ENCODE measurements around the gene RGS3.

Gene RGS3

DNA sequence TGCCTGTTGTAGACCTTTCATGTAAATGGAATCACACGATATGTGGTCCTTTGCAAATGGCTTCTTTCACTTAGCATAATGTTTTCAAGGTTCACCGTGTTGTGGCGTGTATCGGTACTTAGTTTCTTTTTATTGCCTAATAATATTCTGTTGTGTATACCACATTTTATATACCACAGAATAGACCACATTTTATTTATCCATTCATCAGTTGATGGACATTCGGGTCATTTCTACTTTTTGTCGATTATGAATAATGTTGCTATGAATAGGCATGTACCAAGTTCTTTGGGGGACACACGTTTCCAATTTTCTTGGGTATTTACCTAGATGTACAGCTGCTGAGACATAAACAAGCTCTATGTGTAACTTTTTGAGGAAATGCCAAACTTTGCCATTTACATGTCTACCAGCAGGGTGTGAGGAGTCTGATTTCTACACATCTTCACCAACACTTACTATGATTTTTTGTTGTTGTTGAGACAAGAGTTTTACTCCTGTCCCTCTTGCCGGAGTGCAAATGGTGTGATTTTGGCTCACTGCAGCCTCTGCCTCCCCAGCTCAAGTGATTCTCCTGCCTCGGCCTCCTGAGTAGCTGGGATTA, 144.7 kb downstream of the RGS3 start:
- DNase-seq: no peak

DNA sequence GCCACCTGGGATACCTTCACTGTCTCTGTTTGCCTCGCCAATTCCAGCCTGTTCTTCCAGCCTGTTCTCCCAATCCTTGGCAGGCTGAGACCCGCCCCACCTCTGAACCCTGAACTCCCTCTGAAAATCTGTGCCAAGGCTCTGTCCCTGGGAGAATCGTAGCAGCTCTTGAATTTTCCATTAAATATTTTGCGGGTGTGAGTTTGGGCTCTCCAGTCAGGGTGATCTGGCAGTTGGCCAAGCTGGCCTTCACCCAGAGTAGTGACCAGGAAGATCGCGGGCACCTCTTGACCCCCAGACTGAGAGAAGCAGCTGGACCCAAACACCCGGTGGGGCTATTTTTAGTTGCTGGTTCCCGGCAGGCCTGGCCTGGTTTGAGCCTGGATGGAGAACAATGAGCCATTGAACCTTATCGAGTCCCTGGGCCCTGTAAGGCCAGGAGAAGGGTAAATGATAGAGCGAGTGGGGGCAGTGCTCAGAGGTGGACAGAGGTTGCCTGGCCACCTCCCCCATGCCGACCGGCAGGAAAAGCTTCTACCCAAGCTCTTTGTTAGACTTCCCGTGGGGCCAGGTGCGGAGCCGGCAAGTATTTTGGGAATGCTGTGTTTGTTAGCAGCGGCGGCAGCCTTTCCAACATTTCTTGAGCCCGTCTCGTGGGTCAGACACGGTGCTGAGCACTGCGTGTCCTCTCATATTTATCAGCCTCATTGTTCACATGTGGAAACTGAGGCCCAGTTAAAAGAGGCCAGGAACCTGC, 146.2 kb downstream of the RGS3 start:
- no peak for DNase-seq

DNA sequence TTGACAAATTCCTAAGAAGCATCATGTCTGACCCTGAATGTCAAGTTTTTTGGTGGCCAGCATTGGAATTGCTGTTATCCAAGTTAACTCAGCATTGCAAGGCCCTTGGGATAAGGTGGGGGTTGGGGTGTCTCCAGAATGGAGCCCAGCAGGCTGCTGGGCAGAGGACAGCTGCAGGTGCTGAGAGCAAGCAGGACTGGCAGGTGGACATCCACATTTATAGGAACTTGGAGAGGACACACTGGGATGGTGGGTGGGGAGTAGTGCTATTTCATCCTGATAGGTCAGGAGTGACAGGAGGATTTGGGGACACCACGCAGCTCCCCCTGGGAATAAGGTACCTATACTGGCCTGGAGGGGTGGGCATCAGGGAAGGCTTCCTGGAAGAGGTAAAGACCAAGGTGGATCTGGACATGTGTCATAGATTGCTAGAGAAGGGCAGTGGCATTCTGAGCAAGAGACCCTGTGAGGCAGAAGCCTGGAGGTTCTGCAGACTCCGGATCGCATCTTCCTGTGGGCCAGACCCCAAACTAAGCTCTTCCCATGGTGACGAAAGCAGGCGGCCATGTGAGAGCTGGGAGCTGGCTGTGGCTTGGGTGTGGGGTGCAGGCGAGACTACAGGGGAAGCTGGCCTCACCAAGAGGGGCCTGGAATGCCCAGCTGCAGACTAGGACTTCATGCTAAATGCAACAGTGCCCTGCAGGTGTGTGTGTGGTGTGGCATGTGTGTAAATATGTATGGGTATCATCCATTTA, 148.1 kb downstream of the RGS3 start:
- DNase-seq: no peak

DNA sequence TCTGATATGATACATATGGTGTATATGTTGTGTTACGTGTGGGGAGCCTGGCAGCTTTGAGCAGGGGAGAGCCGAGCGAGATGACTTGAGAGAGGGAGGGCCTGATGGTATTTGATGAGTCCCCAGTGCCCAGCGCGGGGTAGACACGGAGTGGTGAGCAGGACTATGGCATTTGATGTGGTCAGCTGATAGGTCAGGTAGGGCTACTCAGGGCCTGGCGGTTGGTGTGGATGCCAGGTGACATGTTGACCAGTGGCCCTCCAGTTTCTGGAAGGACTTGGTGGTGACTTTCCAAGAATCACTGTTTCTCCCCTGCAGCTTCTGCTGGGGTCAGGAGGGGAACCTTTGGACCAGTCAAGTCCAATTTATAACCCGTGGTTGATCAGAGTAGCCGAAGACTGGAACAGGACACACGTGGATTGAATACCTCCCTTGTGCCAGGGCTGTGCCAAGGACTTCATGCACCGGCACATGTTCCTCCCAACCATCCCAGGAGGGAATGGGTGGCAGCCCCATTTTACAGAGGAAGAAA, 148.8 kb downstream of the RGS3 start:
- DNase-seq: no peak

DNA sequence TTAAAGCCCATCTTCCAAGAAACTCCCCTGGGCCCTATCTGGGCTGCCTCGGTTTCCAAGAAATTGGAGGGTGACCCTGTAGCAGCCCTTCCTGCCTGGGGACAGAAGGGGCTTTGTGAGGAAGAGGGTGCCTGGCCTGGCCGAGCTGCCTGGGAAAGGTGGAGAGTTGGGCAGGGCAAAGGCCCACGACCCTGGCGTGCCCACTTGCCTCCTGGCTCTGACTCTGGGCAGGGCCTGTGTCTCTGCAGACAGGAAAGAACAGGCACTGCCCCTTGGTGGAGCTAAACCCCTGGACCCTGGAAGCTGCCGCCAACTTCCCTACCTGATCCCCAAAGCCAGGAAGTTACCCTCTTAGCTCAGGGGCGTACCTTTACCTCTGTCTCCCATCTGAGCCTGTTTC, 149.3 kb downstream of the RGS3 start:
- DNase-seq: no peak

DNA sequence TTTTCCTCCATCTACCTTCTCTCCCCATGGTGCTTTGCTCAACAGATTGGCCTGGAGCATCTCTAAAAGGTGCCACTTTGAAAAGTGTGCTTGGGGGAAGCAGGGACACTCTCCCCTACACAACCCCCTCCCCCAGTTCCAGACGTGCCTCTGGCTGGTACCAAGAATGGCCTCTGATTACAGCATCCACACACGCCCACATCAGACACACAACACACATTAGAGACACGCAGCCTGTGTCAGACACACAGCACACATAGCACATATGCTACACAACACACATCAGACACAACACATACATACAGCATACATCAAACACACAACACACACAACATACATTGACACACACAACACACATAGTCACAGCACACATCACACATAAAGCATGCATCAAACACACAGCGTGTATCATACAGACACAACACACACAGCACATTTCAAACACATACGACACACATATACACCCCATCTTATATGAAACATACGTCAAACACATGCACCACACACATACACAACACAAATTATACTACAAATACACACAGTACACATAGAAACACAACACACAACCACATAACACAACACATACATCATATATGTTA, 150.4 kb downstream of the RGS3 start:
- no peak for DNase-seq

DNA sequence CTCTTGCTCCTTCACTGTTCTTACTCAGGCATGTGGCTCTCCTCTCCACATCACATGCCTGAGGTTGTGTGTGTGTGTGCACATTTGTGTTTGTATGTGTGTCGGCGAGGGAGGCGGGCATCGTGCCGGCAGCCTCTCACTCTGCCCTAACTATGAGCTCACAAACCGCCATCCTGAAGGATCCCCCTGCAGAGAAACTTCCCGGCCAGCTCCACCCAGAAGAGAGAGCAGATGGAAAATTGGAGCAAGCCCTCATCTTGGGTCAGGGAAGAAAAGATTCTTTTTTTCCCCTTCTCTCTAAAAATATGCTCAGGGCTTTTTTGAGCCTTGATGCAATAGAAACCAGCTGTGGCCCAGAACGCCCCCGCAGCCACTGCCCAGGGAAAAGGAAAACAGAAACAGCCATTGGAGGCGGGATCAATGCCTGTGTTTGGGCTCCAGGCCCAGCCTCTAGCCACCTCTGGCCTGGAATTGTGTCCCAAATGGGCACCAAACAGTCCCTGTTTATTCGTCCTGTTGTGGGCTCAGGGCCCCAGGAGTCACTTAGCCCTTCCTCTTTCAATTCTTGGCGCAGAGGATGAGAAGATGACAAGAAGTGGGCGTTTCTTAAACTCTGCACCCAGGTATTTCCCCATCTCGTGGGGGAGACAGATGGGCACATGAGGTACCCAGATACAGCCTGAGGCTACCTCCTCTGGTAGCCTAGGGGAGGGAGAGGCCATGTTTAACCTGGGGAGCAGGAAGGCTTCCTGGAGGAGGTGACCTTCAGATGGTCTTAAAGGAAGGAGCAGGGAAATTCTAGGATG, 151.5 kb downstream of the RGS3 start:
- DNase-seq: no peak

DNA sequence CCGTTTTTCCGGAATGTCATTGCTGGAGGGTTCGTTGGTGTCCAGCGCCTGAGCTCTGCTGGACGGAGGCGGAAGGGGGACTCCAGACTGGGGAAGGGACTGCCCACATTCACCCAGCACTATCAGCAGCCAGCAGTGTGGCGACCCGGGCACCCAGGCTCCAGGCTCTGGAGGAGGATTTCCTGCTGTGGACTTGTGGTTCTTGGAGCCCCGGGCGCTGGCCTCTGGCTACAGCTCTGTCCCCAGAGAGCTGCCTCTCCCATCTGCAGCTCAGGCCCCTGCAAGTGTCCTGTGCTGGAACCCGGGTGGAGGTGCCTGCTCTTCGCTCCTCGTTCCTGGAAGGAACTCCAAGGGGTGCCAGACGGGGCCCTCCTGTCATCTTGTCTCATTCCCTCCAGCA, 152.6 kb downstream of the RGS3 start:
- no peak for DNase-seq

DNA sequence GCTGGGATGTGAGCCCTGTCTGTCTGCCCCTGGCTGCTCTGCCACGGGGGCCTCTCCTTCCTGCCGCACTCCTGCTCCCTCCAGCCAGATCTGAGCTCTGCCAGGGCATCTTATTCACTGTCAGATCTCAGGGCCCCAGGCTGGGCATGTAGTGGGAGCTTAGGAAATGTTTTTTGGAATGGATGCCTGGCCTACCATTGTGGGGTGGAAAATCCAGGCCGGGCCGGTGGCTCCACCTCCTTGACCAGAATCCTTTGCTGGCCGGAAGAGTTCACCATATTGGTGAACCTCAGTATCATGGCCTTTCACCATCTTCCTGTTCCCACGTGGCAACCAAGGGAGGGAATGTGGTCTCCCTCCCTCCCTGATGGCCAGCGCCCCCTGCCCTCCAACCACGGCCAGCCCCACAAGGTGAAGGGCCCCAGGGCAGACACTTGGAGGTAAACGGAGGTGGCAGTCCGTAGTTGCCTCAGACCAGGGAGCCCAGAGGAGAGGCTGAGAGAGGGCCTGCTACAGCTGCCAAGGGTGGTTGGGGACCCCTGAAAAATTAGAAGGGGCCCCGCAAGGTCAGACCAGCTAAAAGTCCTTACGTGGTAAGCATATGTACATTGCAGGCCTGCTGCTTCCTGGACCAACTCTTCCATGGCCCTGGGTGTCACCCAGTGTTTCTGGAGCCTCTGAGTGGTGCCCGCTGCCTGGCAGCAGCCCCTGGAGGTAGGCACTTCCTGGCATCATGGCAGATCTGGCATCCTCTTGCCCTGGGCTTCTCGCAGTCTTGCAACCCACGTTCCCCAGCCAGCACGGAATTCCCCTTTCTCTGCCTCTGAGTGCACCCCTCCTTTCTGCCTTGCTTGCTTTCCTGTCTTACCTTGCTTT, 153.3 kb downstream of the RGS3 start:
- no peak for DNase-seq

DNA sequence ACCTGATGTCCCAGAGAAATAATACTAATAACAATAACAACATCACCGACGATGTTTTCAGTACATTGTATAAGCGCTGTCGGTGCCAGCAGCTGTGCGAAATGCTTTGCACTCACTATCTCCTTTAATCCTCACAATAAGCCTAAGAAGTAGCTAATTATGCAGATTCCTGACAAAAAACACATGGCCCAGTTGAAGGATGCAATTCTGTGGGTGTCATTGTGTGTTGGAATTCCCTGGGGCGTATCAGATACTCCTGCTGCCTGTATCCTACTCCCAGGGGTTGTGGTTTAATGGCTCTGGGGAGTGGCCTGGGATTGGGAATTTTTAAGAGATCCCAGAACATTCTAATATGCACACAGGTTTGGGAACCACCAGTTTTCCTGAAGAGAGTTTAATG, 154.0 kb downstream of the RGS3 start:
- DNase-seq: no peak

DNA sequence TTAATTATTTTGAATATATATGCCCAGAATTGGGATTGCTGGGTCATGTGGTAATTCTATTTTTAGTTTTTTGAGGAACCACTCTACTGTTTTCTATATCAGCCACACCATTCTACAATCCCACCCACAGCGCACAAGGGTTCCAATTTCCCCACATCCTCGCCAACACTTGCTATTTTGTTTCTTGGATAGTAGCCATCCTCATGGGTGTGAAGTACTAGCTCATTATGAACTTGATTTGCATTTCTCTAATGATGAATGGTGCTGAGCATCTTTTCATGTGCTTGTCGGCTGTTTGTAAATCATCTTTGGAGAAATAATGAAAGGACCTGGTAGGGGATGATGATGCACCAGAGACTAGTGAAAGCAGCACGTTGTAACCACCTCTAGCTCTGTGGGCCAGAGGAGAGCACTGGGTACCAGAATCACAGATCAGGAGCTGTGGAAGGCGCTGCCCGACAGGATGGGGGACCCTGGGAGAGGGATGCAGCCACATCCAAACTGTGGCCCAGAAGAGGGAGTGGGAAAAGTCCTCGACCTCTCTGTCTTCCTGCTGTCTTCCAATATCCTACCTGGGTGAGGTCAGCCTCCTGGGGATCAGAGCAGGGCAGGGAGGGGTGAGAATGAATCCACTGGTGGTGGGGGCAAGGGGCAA, 155.4 kb downstream of the RGS3 start:
- DNase-seq: no peak

DNA sequence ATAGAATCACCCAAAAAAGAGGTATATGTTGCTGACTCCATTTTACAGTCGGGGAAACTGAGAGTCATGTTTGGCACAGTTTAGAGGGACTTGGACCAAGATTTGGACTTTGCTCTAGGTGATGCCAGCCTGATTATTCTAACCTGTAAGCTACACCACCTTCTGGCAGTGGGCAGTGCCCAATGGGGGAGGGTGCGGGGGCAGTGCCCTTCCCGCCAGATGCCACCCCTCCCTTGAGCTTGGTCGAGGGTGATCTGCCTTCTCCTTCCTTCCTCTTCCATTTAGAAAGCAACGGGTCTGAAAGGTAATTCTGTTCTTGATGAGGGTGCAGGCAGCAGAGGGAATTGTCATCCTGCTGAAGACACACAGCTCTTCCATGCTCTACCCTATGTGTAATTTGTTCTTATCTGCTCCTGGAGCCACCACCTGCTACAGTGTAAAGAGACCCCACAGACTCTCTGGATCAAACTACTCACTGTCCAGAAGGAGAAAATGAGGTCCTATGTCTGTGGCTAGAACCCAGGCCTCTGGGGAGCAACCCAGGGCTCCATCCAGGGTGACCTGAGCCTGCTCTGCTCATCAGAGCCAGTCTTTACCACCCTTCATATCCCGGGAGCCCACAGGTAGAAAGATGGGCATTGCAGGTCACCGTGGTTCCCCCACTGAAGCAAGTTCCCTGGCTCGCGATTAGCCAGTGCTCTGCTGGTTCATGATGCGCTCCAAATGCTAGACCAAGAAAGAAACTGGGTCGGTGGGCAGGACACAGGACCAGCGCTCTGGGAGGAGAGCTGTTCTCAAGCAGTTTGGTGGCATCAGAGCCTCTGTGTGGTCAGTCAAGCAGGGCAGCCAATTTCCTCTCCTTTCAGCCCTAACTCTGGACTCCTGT, 156.2 kb downstream of the RGS3 start:
- no peak for DNase-seq

DNA sequence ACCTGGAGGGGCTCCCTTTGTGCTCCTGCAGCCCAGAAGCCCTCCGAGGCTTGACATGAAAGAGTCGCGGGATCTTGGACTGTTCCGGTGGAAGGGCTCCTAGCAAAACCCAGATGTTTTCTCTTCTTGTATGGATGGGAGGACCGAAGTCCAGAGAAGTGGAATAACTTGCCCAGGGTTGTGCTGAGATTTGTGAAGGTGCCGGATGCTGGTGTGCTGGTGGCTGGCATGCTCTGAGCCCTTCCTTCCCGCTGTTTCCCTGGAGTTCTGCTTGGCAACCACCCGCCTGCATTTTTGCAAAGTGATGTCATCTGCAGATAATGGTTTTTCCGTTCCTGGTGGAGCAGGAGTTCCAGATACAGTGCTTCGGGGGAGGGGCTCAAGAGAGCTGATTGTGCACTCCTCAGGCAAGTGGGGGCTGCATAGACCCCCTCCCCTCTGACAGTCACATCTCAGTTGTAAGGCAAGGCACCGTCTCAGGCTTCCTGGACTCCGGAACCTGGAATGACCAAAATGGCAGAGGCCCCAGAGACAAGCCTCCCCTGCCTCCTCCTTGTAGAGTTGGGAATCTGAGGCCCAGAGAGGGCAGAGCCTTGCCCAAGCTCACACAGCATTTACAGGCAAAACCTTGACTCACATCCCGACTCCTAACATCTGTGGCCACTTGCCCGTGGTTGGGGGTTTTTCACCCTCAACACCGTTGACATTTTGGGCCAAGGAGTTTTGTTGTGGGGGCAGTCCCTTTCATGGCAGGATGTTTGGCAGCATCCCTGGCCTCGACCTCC, 157.0 kb downstream of the RGS3 start:
- DNase-seq: no peak

DNA sequence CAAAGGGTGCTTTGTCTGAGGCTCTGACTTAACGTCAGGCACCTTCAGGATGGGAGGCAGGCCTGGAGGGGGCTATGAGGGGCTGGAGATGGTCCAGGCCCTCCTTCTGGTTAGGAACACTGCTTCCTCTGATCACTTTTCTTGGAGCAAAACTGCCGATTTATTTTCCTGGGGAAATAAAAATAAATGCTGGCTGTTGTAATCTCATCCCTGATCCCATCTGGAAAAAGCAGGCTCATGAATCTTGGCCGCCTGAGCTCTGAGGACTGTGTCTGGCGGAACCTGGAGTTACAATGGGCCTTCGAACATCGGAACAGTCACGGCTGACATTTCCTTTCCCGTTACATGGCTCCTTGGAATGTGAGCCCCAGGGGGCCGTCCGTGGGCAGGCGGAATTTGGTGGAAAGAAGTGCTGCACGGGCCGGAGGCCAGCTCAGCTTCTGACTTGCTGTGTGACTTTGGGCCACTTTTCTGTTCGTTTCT, 157.8 kb downstream of the RGS3 start:
- no peak for DNase-seq

DNA sequence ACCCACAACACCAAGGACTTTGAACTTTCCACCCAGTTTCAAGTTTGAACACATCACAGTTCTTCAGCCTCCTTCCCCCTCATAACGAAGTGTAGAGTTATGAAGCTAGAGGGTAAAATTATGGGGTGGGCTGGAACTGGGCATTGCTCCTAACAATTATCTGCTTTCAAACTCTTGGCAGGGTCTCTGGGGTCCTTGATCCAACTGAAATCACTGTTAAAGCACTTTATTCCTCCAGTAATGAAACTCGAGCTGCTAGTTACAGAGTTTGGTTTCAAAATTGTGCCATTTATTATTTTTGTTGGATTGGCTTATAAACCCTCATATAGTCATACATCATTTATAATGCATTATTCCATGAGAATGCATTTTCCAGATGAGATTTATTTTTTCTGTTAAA, 158.5 kb downstream of the RGS3 start:
- DNase-seq: no peak

DNA sequence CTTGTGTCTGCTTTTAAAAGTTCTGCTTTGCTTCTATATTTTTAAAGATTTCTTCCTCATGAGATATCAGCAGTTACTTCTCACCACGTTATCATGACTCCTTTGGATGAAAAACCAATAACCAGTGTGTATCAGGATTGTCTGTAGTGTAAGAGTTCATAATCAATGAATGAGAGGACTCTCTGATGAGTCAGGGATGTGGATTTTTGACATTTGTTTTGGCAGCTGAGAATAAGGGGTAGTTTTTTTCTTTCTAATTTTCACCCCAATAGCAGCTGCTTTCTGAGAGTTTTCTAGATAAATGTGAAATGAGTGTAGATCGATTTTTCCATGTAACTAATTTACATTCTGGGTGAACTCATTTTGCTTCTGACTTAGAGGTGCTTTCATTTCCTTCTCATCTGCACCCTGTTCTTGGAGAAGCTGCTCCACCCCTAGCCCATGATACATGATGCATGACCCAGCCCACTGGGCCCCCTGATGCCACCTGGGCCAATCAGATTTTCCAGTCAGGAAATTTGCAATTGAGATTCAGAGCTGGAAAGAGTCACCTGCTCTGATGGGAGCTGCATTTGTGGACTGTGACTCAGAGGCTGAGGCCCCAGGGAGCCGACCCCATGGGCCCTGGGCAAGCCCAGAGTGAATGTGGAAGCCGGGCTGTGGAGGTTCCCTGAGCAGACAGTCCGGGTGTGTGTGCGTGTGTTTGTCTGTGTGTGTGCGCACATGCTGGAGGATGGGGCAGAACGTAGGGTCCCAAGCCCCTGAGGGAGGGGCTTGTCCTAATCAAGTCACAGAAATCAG, 159.3 kb downstream of the RGS3 start:
- no peak for DNase-seq

DNA sequence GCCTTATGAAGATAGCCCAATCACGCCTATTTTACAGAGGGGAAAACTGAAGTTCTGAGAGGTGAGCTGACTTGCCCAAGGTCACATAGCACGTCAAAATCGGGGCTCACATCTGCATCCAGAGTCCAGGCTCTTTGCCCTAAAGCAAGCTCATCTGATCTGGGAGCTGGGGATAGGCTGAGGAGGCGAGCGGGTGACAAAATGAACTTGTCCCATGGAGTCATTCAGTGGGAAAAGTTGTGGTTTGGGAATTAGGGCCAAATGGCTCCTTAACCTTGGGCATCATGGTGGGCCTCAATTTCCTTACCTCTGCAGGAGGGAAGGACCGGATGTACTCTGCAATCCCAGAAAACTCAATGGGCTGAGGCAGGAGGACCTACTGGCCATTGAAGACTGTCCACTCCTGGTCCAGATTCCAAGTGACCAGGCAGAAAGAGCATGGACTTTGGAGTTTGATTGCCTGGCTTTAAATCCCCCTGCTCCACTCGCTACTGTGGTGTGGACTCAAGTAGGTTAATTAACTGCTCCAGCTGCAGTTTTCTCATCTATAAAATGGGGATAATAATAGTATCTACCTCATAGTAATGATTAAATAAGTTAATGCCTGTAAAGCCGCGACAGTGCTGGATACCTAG, 160.4 kb downstream of the RGS3 start:
- no peak for DNase-seq

DNA sequence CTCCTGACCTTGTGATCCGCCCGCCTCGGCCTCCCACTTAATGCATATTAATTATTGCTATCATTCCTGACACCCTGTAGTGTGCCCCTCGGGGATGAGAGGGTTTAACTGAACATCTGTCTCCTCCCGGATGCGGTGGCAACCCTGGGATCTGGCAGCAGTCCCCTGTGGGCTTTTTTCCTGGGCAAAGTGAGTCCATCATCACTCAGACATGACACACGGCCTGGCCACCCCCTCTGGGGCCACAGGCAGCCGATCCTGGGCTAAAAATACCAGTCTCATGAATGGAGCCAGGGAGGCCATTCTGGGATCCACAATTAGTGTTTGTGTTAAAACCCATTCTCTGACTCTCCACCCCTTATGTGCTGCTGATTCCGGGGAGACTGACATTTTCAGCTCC, 161.2 kb downstream of the RGS3 start:
- DNase-seq: no peak

Data from activated CD4-positive, alpha-beta T cell treated with anti-CD3 and anti-CD28 coated beads for 1 hour (primary cell).